HEK293 (cell line): Measurements from ENCODE around the gene TGFB2.

Experiments
- CTCF ChIA-PET: fragments of 350-600 bp; formaldehyde crosslinking; extraction: SDS; loops from one replicate; lab custom pipeline; 2021; ENCODE audit warnings: antibody characterized with exemption; lab: Yijun Ruan, JAX
- POLR2A ChIA-PET: fragments of 300-600 bp; formaldehyde crosslinking; extraction: SDS; loops from one replicate; lab custom pipeline; 2020; ENCODE audit warnings: antibody characterized with exemption, inconsistent platforms; lab: Yijun Ruan, JAX
- H3K27ac ChIP-seq: fragments of 200-500 bp; sonication (Bioruptor generic); 2 replicates; pipeline ENCODE4 v1.5.1; 2014; ENCODE audit warnings: low read depth, low read length, control low read depth, inconsistent platforms; ENCODE audit errors: extremely low read depth
- H3K36me3 ChIP-seq, 2 experiments: fragments of 200-500 bp in 1 of 2; sonication (Bioruptor generic) in 1 of 2; 1 replicate in 1 of 2; 2 replicates in 1 of 2; pipeline ENCODE4 v1.5.1; 2014 to 2017; ENCODE audit warnings: inconsistent platforms in 2 of 2, low read length in 2 of 2; ENCODE audit not compliant: control insufficient read depth in 2 of 2, insufficient read depth in 1 of 2
- H3K4me1 ChIP-seq: fragments of 200-500 bp; sonication (Bioruptor generic); 2 replicates; pipeline ENCODE4 v1.5.1; 2014; ENCODE audit warnings: mild to moderate bottlenecking, low read length, inconsistent platforms; ENCODE audit not compliant: control insufficient read depth, insufficient read depth
- H3K4me3 ChIP-seq: 2 replicates; pipeline ENCODE4 v1.5.1; 2011; ENCODE audit warnings: low read depth, mild to moderate bottlenecking, control low read depth, low read length, moderate library complexity
- H3K9me3 ChIP-seq: fragments of 200-500 bp; sonication (Bioruptor generic); 2 replicates; pipeline ENCODE4 v1.5.1; 2014; ENCODE audit warnings: low read depth, low read length, inconsistent platforms; ENCODE audit not compliant: control insufficient read depth, insufficient read depth
- SP3 ChIP-seq: fragments of 450-650 bp; formaldehyde crosslinking; IDR thresholded peaks from 2 replicates; pipeline ENCODE4 v1.5.1; 2016; ENCODE audit warnings: missing biosample characterization, missing genetic modification characterization
- ZBTB8A ChIP-seq: fragments of 450-650 bp; formaldehyde crosslinking; IDR thresholded peaks from 2 replicates; pipeline ENCODE4 v1.5.1; 2016; ENCODE audit warnings: missing biosample characterization, missing genetic modification characterization
- ZFP69B ChIP-seq: fragments of 450-650 bp; formaldehyde crosslinking; IDR thresholded peaks from 2 replicates; pipeline ENCODE4 v1.5.1; 2016; ENCODE audit warnings: missing biosample characterization, missing genetic modification characterization
- ZNF10 ChIP-seq: fragments of 450-650 bp; formaldehyde crosslinking; IDR thresholded peaks from 2 replicates; pipeline ENCODE4 v1.5.1; 2017; ENCODE audit warnings: missing biosample characterization, missing genetic modification characterization
- ZNF221 ChIP-seq: fragments of 450-650 bp; formaldehyde crosslinking; IDR thresholded peaks from 2 replicates; pipeline ENCODE4 v1.5.1; 2017; ENCODE audit warnings: missing biosample characterization, missing genetic modification characterization, borderline replicate concordance
- ZNF423 ChIP-seq: fragments of 450-650 bp; formaldehyde crosslinking; IDR thresholded peaks from 2 replicates; pipeline ENCODE4 v1.5.1; 2016; ENCODE audit warnings: missing biosample characterization, missing genetic modification characterization
- ZNF48 ChIP-seq: fragments of 450-650 bp; formaldehyde crosslinking; IDR thresholded peaks from 2 replicates; pipeline ENCODE4 v1.5.1; 2016; ENCODE audit warnings: missing biosample characterization, missing genetic modification characterization
- ZNF501 ChIP-seq: fragments of 450-650 bp; formaldehyde crosslinking; IDR thresholded peaks from 2 replicates; pipeline ENCODE4 v1.5.1; 2016; ENCODE audit warnings: missing biosample characterization, missing genetic modification characterization
- ZNF585B ChIP-seq: fragments of 450-650 bp; formaldehyde crosslinking; IDR thresholded peaks from 2 replicates; pipeline ENCODE4 v1.5.1; 2016; ENCODE audit warnings: missing biosample characterization, missing genetic modification characterization
- ZNF76 ChIP-seq: fragments of 450-650 bp; formaldehyde crosslinking; IDR thresholded peaks from 2 replicates; pipeline ENCODE4; 2016; ENCODE audit warnings: low read depth, missing biosample characterization, missing genetic modification characterization, borderline replicate concordance
- ZXDB ChIP-seq: fragments of 450-650 bp; formaldehyde crosslinking; IDR thresholded peaks from 2 replicates; pipeline ENCODE4 v1.5.1; 2016; ENCODE audit warnings: missing biosample characterization, missing genetic modification characterization
- TF ChIP-seq, protein P1 (sequence below): fragments of 450-650 bp; formaldehyde crosslinking; IDR thresholded peaks from 2 replicates; pipeline ENCODE4 v1.5.1; 2016; ENCODE audit warnings: missing biosample characterization, missing genetic modification characterization
- TF ChIP-seq, protein P2 (sequence below): fragments of 450-650 bp; formaldehyde crosslinking; IDR thresholded peaks from 2 replicates; pipeline ENCODE4 v1.5.1; 2016; ENCODE audit warnings: missing biosample characterization, missing genetic modification characterization
- TF ChIP-seq, protein P3 (sequence below): fragments of 450-650 bp; formaldehyde crosslinking; conservative IDR thresholded peaks from 2 replicates; pipeline ENCODE4 v1.5.1; 2016; ENCODE audit warnings: low read depth, missing biosample characterization, missing genetic modification characterization
- TF ChIP-seq, protein P4 (sequence below): fragments of 450-650 bp; formaldehyde crosslinking; IDR thresholded peaks from 2 replicates; pipeline ENCODE4 v1.5.1; 2016; ENCODE audit warnings: missing biosample characterization, missing genetic modification characterization, low read depth
- TF ChIP-seq, protein P5 (sequence below): fragments of 450-650 bp; IDR thresholded peaks from 2 replicates; pipeline ENCODE4 v1.5.1; 2018; ENCODE audit warnings: missing biosample characterization, missing genetic modification characterization
- TF ChIP-seq, protein P6 (sequence below): fragments of 450-650 bp; formaldehyde crosslinking; IDR thresholded peaks from 2 replicates; pipeline ENCODE4 v1.5.1; 2017; ENCODE audit warnings: missing biosample characterization, missing genetic modification characterization

The TGFB2 gene

DNA sequence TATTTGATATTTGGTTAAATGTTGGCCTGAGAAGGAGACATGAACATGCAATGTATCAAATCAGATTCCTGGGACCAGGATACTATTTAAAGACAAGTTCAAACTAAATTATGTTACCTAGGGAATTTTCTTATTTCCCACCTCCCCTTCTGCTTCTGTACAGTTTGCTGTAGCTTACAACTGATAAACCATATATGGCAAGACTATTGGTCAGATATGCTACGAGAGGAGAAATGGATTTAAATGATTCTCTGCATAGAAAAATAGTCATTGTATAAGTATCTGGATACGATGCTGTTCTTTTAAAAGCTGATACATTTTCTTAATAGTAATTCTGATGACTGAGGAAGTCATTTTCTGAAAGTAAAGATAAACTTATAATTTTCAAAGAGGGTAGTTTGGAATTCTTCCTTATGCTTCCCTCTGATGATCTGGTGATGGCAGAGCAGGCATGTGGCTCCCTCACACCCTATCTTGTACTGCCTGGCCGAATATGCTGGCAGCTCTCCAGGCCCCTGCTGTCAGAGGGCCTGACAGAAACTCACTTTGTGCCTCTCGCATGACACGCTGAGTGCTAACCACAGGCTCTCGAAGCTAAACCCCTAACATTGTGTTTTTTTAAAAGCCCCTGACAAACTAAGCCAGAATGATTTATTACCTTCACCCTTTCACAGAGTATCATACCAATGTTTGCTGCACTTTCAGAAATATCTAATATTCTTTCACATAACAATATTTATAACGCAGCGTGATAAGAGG is 40.7 kb upstream of the TGFB2 start (continued):
- TF ChIP-seq, protein P1, sequence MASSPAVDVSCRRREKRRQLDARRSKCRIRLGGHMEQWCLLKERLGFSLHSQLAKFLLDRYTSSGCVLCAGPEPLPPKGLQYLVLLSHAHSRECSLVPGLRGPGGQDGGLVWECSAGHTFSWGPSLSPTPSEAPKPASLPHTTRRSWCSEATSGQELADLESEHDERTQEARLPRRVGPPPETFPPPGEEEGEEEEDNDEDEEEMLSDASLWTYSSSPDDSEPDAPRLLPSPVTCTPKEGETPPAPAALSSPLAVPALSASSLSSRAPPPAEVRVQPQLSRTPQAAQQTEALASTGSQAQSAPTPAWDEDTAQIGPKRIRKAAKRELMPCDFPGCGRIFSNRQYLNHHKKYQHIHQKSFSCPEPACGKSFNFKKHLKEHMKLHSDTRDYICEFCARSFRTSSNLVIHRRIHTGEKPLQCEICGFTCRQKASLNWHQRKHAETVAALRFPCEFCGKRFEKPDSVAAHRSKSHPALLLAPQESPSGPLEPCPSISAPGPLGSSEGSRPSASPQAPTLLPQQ, result peak; percentile 50; the same call in 1 of the 2 replicates
- TF ChIP-seq SP3 (tag by site-specific recombination) (no peak), ZNF221 (tag by site-specific recombination) (no peak), ZNF501 (0 out of 2 replicates have a peak, but pooled peaks have one; percentile 22), ZFP69B (tag by site-specific recombination) (peak; percentile 43; the same call in 1 of the 2 replicates), ZXDB (tag by site-specific recombination) (peak; percentile 99), ZNF423 (tag by site-specific recombination) (no peak), ZBTB8A (tag by site-specific recombination) (peak; percentile 42), ZNF585B (tag by site-specific recombination) (no peak)
- TF ChIP-seq, protein P2, sequence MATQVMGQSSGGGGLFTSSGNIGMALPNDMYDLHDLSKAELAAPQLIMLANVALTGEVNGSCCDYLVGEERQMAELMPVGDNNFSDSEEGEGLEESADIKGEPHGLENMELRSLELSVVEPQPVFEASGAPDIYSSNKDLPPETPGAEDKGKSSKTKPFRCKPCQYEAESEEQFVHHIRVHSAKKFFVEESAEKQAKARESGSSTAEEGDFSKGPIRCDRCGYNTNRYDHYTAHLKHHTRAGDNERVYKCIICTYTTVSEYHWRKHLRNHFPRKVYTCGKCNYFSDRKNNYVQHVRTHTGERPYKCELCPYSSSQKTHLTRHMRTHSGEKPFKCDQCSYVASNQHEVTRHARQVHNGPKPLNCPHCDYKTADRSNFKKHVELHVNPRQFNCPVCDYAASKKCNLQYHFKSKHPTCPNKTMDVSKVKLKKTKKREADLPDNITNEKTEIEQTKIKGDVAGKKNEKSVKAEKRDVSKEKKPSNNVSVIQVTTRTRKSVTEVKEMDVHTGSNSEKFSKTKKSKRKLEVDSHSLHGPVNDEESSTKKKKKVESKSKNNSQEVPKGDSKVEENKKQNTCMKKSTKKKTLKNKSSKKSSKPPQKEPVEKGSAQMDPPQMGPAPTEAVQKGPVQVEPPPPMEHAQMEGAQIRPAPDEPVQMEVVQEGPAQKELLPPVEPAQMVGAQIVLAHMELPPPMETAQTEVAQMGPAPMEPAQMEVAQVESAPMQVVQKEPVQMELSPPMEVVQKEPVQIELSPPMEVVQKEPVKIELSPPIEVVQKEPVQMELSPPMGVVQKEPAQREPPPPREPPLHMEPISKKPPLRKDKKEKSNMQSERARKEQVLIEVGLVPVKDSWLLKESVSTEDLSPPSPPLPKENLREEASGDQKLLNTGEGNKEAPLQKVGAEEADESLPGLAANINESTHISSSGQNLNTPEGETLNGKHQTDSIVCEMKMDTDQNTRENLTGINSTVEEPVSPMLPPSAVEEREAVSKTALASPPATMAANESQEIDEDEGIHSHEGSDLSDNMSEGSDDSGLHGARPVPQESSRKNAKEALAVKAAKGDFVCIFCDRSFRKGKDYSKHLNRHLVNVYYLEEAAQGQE (tag by site-specific recombination), result no peak
- TF ChIP-seq, protein P3, sequence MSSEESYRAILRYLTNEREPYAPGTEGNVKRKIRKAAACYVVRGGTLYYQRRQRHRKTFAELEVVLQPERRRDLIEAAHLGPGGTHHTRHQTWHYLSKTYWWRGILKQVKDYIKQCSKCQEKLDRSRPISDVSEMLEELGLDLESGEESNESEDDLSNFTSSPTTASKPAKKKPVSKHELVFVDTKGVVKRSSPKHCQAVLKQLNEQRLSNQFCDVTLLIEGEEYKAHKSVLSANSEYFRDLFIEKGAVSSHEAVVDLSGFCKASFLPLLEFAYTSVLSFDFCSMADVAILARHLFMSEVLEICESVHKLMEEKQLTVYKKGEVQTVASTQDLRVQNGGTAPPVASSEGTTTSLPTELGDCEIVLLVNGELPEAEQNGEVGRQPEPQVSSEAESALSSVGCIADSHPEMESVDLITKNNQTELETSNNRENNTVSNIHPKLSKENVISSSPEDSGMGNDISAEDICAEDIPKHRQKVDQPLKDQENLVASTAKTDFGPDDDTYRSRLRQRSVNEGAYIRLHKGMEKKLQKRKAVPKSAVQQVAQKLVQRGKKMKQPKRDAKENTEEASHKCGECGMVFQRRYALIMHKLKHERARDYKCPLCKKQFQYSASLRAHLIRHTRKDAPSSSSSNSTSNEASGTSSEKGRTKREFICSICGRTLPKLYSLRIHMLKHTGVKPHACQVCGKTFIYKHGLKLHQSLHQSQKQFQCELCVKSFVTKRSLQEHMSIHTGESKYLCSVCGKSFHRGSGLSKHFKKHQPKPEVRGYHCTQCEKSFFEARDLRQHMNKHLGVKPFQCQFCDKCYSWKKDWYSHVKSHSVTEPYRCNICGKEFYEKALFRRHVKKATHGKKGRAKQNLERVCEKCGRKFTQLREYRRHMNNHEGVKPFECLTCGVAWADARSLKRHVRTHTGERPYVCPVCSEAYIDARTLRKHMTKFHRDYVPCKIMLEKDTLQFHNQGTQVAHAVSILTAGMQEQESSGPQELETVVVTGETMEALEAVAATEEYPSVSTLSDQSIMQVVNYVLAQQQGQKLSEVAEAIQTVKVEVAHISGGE, result no peak
- TF ChIP-seq, protein P4, sequence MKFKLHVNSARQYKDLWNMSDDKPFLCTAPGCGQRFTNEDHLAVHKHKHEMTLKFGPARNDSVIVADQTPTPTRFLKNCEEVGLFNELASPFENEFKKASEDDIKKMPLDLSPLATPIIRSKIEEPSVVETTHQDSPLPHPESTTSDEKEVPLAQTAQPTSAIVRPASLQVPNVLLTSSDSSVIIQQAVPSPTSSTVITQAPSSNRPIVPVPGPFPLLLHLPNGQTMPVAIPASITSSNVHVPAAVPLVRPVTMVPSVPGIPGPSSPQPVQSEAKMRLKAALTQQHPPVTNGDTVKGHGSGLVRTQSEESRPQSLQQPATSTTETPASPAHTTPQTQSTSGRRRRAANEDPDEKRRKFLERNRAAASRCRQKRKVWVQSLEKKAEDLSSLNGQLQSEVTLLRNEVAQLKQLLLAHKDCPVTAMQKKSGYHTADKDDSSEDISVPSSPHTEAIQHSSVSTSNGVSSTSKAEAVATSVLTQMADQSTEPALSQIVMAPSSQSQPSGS (tag by site-specific recombination), result no peak
- TF ChIP-seq, protein P5, sequence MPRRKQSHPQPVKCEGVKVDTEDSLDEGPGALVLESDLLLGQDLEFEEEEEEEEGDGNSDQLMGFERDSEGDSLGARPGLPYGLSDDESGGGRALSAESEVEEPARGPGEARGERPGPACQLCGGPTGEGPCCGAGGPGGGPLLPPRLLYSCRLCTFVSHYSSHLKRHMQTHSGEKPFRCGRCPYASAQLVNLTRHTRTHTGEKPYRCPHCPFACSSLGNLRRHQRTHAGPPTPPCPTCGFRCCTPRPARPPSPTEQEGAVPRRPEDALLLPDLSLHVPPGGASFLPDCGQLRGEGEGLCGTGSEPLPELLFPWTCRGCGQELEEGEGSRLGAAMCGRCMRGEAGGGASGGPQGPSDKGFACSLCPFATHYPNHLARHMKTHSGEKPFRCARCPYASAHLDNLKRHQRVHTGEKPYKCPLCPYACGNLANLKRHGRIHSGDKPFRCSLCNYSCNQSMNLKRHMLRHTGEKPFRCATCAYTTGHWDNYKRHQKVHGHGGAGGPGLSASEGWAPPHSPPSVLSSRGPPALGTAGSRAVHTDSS (tag by site-specific recombination), result no peak

DNA sequence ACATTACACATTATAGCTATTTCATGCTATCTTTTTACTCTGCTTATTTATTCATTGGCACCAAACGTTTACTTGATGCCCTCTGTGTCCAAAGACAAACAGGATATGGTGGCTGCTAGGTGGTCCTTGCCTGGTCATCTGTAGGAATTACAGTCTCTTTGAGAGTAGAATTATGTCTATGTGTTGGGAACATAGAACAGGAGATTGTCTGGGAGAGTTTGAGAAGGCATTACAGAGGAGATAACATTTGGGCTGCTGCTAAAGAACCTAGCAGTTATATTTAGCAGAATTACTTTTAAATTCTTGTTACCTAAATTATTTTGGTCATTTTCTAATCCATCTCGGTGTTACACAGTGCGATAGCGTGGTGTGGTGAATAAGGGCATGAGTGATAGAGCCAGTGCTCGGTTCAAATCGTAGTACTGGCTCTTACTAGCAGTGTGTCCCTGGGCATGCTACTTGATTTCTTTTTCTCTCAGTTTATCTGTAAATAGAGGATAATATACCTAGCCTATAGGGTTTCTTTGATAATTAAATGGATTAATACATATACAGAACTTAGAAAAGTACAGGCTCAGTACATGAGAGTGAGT is 39.6 kb upstream of the TGFB2 start:
- Histone ChIP-seq H3K4me3 (no peak overlapping the region), H3K4me1 (peaks cover 18% of the 10 kb centered on the region), H3K27ac (no peak overlapping the region), H3K9me3 (no peaks in the 10 kb centered on the region), H3K36me3 (peaks cover 0 to 28% of the 10 kb centered on the region in 2 experiments; a peak in 1 of 3 replicates)
- CTCF ChIA-PET, result interaction anchor here (0.6 to 1.6 kb wide), 3 partner anchors 9 to 31 kb away, joined by 4 to 5 read pairs (median 5); no protein-coding TSS in a partner anchor
- POLR2A ChIA-PET, result no interaction called here
- TF ChIP-seq, protein P3, result no peak
- TF ChIP-seq ZNF76 (tag by site-specific recombination), result no peak
- no peak for TF ChIP-seq ZNF48 (tag by site-specific recombination)
- TF ChIP-seq, protein P6, sequence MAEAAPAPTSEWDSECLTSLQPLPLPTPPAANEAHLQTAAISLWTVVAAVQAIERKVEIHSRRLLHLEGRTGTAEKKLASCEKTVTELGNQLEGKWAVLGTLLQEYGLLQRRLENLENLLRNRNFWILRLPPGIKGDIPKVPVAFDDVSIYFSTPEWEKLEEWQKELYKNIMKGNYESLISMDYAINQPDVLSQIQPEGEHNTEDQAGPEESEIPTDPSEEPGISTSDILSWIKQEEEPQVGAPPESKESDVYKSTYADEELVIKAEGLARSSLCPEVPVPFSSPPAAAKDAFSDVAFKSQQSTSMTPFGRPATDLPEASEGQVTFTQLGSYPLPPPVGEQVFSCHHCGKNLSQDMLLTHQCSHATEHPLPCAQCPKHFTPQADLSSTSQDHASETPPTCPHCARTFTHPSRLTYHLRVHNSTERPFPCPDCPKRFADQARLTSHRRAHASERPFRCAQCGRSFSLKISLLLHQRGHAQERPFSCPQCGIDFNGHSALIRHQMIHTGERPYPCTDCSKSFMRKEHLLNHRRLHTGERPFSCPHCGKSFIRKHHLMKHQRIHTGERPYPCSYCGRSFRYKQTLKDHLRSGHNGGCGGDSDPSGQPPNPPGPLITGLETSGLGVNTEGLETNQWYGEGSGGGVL (tag by site-specific recombination), result no peak
- TF ChIP-seq ZNF10 (tag by site-specific recombination), result no peak
